Parathyroid adenoma (tissue), 2 donors: Measurements from ENCODE around the gene SLC2A10.

Source experiments
- H2AFZ ChIP-seq: fragments of 300-600 bp; sonication (generic); one replicate; pipeline ENCODE4 v1.7.0; 2017; ENCODE audit warnings: antibody characterized with exemption, mild to moderate bottlenecking
- H3K27ac ChIP-seq: fragments of 300-600 bp; sonication (generic); one replicate; pipeline ENCODE4 v1.7.0; 2017
- H3K27me3 ChIP-seq: fragments of 300-600 bp; sonication (generic); one replicate; pipeline ENCODE4 v1.7.0; 2017; ENCODE audit warnings: low read length; ENCODE audit not compliant: control insufficient read depth, insufficient read depth
- H3K36me3 ChIP-seq: fragments of 300-600 bp; sonication (generic); one replicate; pipeline ENCODE4 v1.7.0; 2017; ENCODE audit warnings: low read length; ENCODE audit not compliant: control insufficient read depth, insufficient read depth
- H3K4me1 ChIP-seq: fragments of 300-600 bp; sonication (generic); one replicate; pipeline ENCODE4 v1.7.0; 2017; ENCODE audit warnings: control low read depth
- H3K4me2 ChIP-seq: fragments of 300-600 bp; sonication (generic); one replicate; pipeline ENCODE4 v1.7.0; 2017; ENCODE audit warnings: low read length
- H3K4me3 ChIP-seq: fragments of 300-600 bp; sonication (generic); one replicate; pipeline ENCODE4 v1.7.0; 2017; ENCODE audit warnings: low read depth, low read length
- H3K79me2 ChIP-seq: fragments of 300-600 bp; sonication (generic); one replicate; pipeline ENCODE4 v1.7.0; 2017; ENCODE audit warnings: control low read depth
- H3K9ac ChIP-seq: fragments of 300-600 bp; sonication (generic); one replicate; pipeline ENCODE4 v1.7.0; 2017; ENCODE audit warnings: mild to moderate bottlenecking
- H3K9me3 ChIP-seq: fragments of 300-600 bp; sonication (generic); one replicate; pipeline ENCODE4 v1.7.0; 2017; ENCODE audit warnings: low read length; ENCODE audit not compliant: control insufficient read depth
- CTCF ChIP-seq: fragments of 300-600 bp; sonication (generic); IDR thresholded peaks from one replicate; pipeline ENCODE4 v1.7.0; 2017; ENCODE audit warnings: antibody characterized with exemption, mild to moderate bottlenecking
- donor health status: primary hyperparathyroidism.

The SLC2A10 gene

DNA sequence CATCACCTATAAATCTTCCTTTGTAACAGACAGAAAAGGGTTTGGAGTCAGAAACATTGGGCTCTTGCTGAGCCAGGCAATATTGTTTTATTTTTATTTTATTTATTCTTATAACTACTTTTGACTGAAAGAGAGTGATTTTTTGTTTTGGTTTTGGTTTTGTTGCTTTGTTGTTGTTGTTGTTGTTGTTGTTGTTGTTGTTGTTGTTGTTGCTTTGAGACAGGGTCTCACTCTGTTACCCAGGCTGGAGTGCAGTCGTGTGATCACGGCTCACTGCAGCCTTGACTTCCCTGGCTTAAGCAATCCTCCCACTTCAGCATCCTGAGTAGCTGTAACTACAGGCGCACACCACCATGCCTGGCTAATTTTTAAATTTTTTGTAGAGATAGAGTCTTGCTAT lies 43.1 kb upstream of the SLC2A10 start:
- H3K4me3 ChIP-seq: no peak overlapping the region

GRCh38 chr20:46666818-46667515 lies 42.5 kb upstream of the SLC2A10 start:
- no peaks in the 10 kb centered on the region for H3K36me3 ChIP-seq
- no peak for TF ChIP-seq CTCF
- H3K4me3 ChIP-seq: no peak overlapping the region
- no peak overlapping the region for H3K9ac ChIP-seq
- H2AFZ ChIP-seq: no peak overlapping the region
- no peaks in the 10 kb centered on the region for H3K79me2 ChIP-seq
- H3K9me3 ChIP-seq: no peaks in the 10 kb centered on the region
- H3K4me1 ChIP-seq: no peaks in the 10 kb centered on the region
- H3K27me3 ChIP-seq: no peaks in the 10 kb centered on the region
- no peak overlapping the region for H3K27ac ChIP-seq
- H3K4me2 ChIP-seq: no peak overlapping the region

More for the DNA sequence above, 43.1 kb upstream of the SLC2A10 start:
- H3K27me3 ChIP-seq: no peaks in the 10 kb centered on the region
- H3K4me1 ChIP-seq: no peaks in the 10 kb centered on the region
- TF ChIP-seq CTCF: no peak
- no peaks in the 10 kb centered on the region for H3K9me3 ChIP-seq
- H3K79me2 ChIP-seq: no peaks in the 10 kb centered on the region
- no peak overlapping the region for H3K27ac ChIP-seq
- H3K36me3 ChIP-seq: no peaks in the 10 kb centered on the region
- no peak overlapping the region for H3K4me2 ChIP-seq
- H3K9ac ChIP-seq: no peak overlapping the region
- H2AFZ ChIP-seq: no peak overlapping the region

GRCh38 chr20:46670228-46670584 lies 39.2 kb upstream of the SLC2A10 start:
- no peaks in the 10 kb centered on the region for H3K9me3 ChIP-seq
- TF ChIP-seq CTCF: no peak
- no peaks in the 10 kb centered on the region for H3K79me2 ChIP-seq
- no peaks in the 10 kb centered on the region for H3K27me3 ChIP-seq
- no peak overlapping the region for H3K27ac ChIP-seq
- H3K4me2 ChIP-seq: no peak overlapping the region
- no peaks in the 10 kb centered on the region for H3K4me1 ChIP-seq
- no peak overlapping the region for H3K9ac ChIP-seq
- no peak overlapping the region for H2AFZ ChIP-seq
- H3K4me3 ChIP-seq: no peak overlapping the region
- no peaks in the 10 kb centered on the region for H3K36me3 ChIP-seq

GRCh38 chr20:46670585-46671584 lies 38.6 kb upstream of the SLC2A10 start:
- Histone ChIP-seq H3K9me3 (no peaks in the 10 kb centered on the region), H3K36me3 (no peaks in the 10 kb centered on the region), H3K27ac (no peak overlapping the region), H3K4me2 (no peak overlapping the region), H3K79me2 (no peaks in the 10 kb centered on the region), H2AFZ (no peak overlapping the region), H3K4me3 (no peak overlapping the region), H3K4me1 (no peaks in the 10 kb centered on the region), H3K27me3 (no peaks in the 10 kb centered on the region), H3K9ac (no peak overlapping the region)
- no peak for TF ChIP-seq CTCF
